HL-60 (cell line): ENCODE measurements around the gene FEZF2.

Experiments
- CTCF ChIP-seq: IDR thresholded peaks from one replicate; pipeline ENCODE4 v1.5.1; 2011; ENCODE audit warnings: low read length, control low read depth, inconsistent platforms; ENCODE audit not compliant: insufficient read depth
- GABPA ChIP-seq: IDR thresholded peaks from 2 replicates; pipeline ENCODE4 v1.6.1; 2012; ENCODE audit warnings: low read depth
- POLR2AphosphoS5 ChIP-seq: IDR thresholded peaks from 2 replicates; pipeline ENCODE4 v1.6.1; 2012; ENCODE audit warnings: low read depth

DNA sequence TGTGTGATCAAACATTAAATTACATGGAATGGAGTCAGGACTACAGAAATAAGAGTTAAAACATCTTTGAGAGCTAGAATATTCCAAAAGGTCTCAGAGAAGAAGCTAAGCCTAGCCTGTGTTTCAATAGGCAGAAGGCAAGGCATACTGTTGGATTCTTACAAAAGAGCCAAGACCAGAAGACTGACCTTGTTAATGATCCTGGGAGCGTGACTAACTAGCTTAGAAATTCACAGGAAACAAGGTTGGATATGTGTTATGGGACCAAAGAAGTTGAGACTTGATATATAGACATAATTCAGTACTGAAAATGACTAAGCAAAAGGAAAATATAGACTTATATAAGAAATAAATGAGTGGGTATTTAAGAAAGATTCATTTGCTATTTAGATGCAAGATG lies 50.1 kb downstream of the FEZF2 start:
- TF ChIP-seq CTCF (no peak), GABPA (no peak), POLR2AphosphoS5 (no peak)
